NOMO-1 treated with DMSO at 0.1 percent for 48 hours (cell line): ENCODE measurements around the gene ARHGAP29.

Experiments used
- DNase-seq: peaks from one replicate; lab custom pipeline; 2025; ENCODE audit not compliant: unreplicated experiment; lab: John Stamatoyannopoulos, UW

Gene ARHGAP29

GRCh38 chr1:94265906-94266305 is 28.5 kb upstream of the ARHGAP29 start:
- DNase-seq = no peak

- DNase-seq = no peak
Measured at GRCh38 chr1:94265011-94265422, 27.6 kb upstream of the ARHGAP29 start.

- DNase-seq = no peak
Measured at GRCh38 chr1:94260635-94261387, 23.4 kb upstream of the ARHGAP29 start.

- DNase-seq = no peak
Measured at GRCh38 chr1:94259635-94260289, 22.4 kb upstream of the ARHGAP29 start.

GRCh38 chr1:94258873-94259331 is 21.5 kb upstream of the ARHGAP29 start:
- no peak for DNase-seq

- DNase-seq = no peak
Measured at GRCh38 chr1:94257444-94257843, 20.1 kb upstream of the ARHGAP29 start.

- no peak for DNase-seq
Measured at GRCh38 chr1:94255476-94255875, 18.1 kb upstream of the ARHGAP29 start.

GRCh38 chr1:94254073-94254810 is 16.9 kb upstream of the ARHGAP29 start:
- DNase-seq = no peak

GRCh38 chr1:94253456-94254017 is 16.2 kb upstream of the ARHGAP29 start:
- no peak for DNase-seq

GRCh38 chr1:94250341-94250740 is 13.0 kb upstream of the ARHGAP29 start:
- DNase-seq = no peak

- no peak for DNase-seq
Measured at GRCh38 chr1:94248956-94249688, 11.7 kb upstream of the ARHGAP29 start.

GRCh38 chr1:94247138-94248094 is 10.0 kb upstream of the ARHGAP29 start:
- DNase-seq = peak; percentile 16

GRCh38 chr1:94246692-94247137 is 9.3 kb upstream of the ARHGAP29 start:
- no peak for DNase-seq

GRCh38 chr1:94245747-94246438 is 8.5 kb upstream of the ARHGAP29 start:
- DNase-seq = no peak

- DNase-seq = no peak
Measured at GRCh38 chr1:94244816-94245215, 7.4 kb upstream of the ARHGAP29 start.

- no peak for DNase-seq
Measured at GRCh38 chr1:94243665-94244064, 6.3 kb upstream of the ARHGAP29 start.

GRCh38 chr1:94240822-94241221 is 3.4 kb upstream of the ARHGAP29 start:
- no peak for DNase-seq

- no peak for DNase-seq
Measured at GRCh38 chr1:94239796-94240195, 2.4 kb upstream of the ARHGAP29 start.

- no peak for DNase-seq
Measured at GRCh38 chr1:94239051-94239450, 1.7 kb upstream of the ARHGAP29 start.
